HEK293 (cell line): ENCODE data around the gene SYNGR1.

ENCODE experiments used
- CTCF ChIA-PET: fragments of 350-600 bp; formaldehyde crosslinking; extraction: SDS; loops from one replicate; lab custom pipeline; 2021; ENCODE audit warnings: antibody characterized with exemption; lab: Yijun Ruan, JAX
- POLR2A ChIA-PET: fragments of 300-600 bp; formaldehyde crosslinking; extraction: SDS; loops from one replicate; lab custom pipeline; 2020; ENCODE audit warnings: antibody characterized with exemption, inconsistent platforms; lab: Yijun Ruan, JAX
- H3K27ac ChIP-seq: fragments of 200-500 bp; sonication (Bioruptor generic); 2 replicates; pipeline ENCODE4 v1.5.1; 2014; ENCODE audit warnings: low read depth, low read length, control low read depth, inconsistent platforms; ENCODE audit errors: extremely low read depth
- H3K36me3 ChIP-seq, 2 experiments: fragments of 200-500 bp in 1 of 2; sonication (Bioruptor generic) in 1 of 2; 1 replicate in 1 of 2; 2 replicates in 1 of 2; pipeline ENCODE4 v1.5.1; 2014 to 2017; ENCODE audit warnings: inconsistent platforms in 2 of 2, low read length in 2 of 2; ENCODE audit not compliant: control insufficient read depth in 2 of 2, insufficient read depth in 1 of 2
- H3K4me1 ChIP-seq: fragments of 200-500 bp; sonication (Bioruptor generic); 2 replicates; pipeline ENCODE4 v1.5.1; 2014; ENCODE audit warnings: mild to moderate bottlenecking, low read length, inconsistent platforms; ENCODE audit not compliant: control insufficient read depth, insufficient read depth
- H3K4me3 ChIP-seq: 2 replicates; pipeline ENCODE4 v1.5.1; 2011; ENCODE audit warnings: low read depth, mild to moderate bottlenecking, control low read depth, low read length, moderate library complexity
- H3K9me3 ChIP-seq: fragments of 200-500 bp; sonication (Bioruptor generic); 2 replicates; pipeline ENCODE4 v1.5.1; 2014; ENCODE audit warnings: low read depth, low read length, inconsistent platforms; ENCODE audit not compliant: control insufficient read depth, insufficient read depth
- BCL11A ChIP-seq: fragments of 450-650 bp; formaldehyde crosslinking; IDR thresholded peaks from 2 replicates; pipeline ENCODE4 v1.5.1; 2016; ENCODE audit warnings: low read depth, missing biosample characterization, missing genetic modification characterization
- EGR2 ChIP-seq: fragments of 450-650 bp; formaldehyde crosslinking; IDR thresholded peaks from 2 replicates; pipeline ENCODE4 v1.5.1; 2016; ENCODE audit warnings: low read depth, missing biosample characterization, missing genetic modification characterization
- PRDM1 ChIP-seq: fragments of 450-650 bp; formaldehyde crosslinking; IDR thresholded peaks from 2 replicates; pipeline ENCODE4; 2016; ENCODE audit warnings: missing biosample characterization, missing genetic modification characterization
- ZFHX2 ChIP-seq: fragments of 450-650 bp; formaldehyde crosslinking; conservative IDR thresholded peaks from 2 replicates; pipeline ENCODE4 v1.5.1; 2016; ENCODE audit warnings: missing biosample characterization, missing genetic modification characterization
- ZFP41 ChIP-seq: fragments of 450-650 bp; formaldehyde crosslinking; IDR thresholded peaks from 2 replicates; pipeline ENCODE4 v1.5.1; 2016; ENCODE audit warnings: missing biosample characterization, missing genetic modification characterization, borderline replicate concordance
- ZNF146 ChIP-seq: fragments of 450-650 bp; formaldehyde crosslinking; IDR thresholded peaks from 2 replicates; pipeline ENCODE4 v1.5.1; 2016; ENCODE audit warnings: missing biosample characterization, missing genetic modification characterization
- ZNF157 ChIP-seq: fragments of 450-650 bp; formaldehyde crosslinking; IDR thresholded peaks from 2 replicates; pipeline ENCODE4 v1.5.1; 2016; ENCODE audit warnings: missing biosample characterization, missing genetic modification characterization
- ZNF223 ChIP-seq: fragments of 450-650 bp; formaldehyde crosslinking; IDR thresholded peaks from 2 replicates; pipeline ENCODE4 v1.5.1; 2016; ENCODE audit warnings: missing biosample characterization, missing genetic modification characterization
- ZNF274 ChIP-seq, 2 experiments: fragments of 200-500 bp in 1 of 2; fragments of 450-650 bp in 1 of 2; sonication (Bioruptor generic) in 1 of 2; formaldehyde crosslinking in 1 of 2; IDR thresholded peaks; 2 replicates each; pipeline versions ENCODE4 v1.5.1 to v1.6.1; 2014 to 2016; ENCODE audit warnings: borderline replicate concordance in 1 of 2, inconsistent platforms in 1 of 2, low read length in 1 of 2, missing biosample characterization in 1 of 2, missing genetic modification characterization in 1 of 2
- ZNF341 ChIP-seq: fragments of 450-650 bp; formaldehyde crosslinking; IDR thresholded peaks from 2 replicates; pipeline ENCODE4; 2016; ENCODE audit warnings: low read depth, missing biosample characterization, missing genetic modification characterization
- ZNF394 ChIP-seq: fragments of 450-650 bp; formaldehyde crosslinking; IDR thresholded peaks from 2 replicates; pipeline ENCODE4 v1.5.1; 2016; ENCODE audit warnings: missing biosample characterization, missing genetic modification characterization, mild to moderate bottlenecking, moderate library complexity, borderline replicate concordance
- ZNF555 ChIP-seq: fragments of 450-650 bp; formaldehyde crosslinking; conservative IDR thresholded peaks from 2 replicates; pipeline ENCODE4 v1.5.1; 2017; ENCODE audit warnings: missing biosample characterization, mild to moderate bottlenecking, missing genetic modification characterization, inconsistent platforms
- ZNF585B ChIP-seq: fragments of 450-650 bp; formaldehyde crosslinking; IDR thresholded peaks from 2 replicates; pipeline ENCODE4 v1.5.1; 2016; ENCODE audit warnings: missing biosample characterization, missing genetic modification characterization
- ZNF610 ChIP-seq: fragments of 450-650 bp; formaldehyde crosslinking; IDR thresholded peaks from 2 replicates; pipeline ENCODE4 v1.5.1; 2016; ENCODE audit warnings: missing biosample characterization, missing genetic modification characterization, borderline replicate concordance
- ZNF621 ChIP-seq: fragments of 450-650 bp; formaldehyde crosslinking; IDR thresholded peaks from 2 replicates; pipeline ENCODE4 v1.5.1; 2017; ENCODE audit warnings: missing biosample characterization, missing genetic modification characterization
- ZNF629 ChIP-seq: fragments of 450-650 bp; formaldehyde crosslinking; IDR thresholded peaks from 2 replicates; pipeline ENCODE4 v1.5.1; 2017; ENCODE audit warnings: missing biosample characterization, missing genetic modification characterization
- ZNF768 ChIP-seq: fragments of 450-650 bp; formaldehyde crosslinking; IDR thresholded peaks from 2 replicates; pipeline ENCODE4 v1.5.1; 2018; ENCODE audit warnings: missing biosample characterization, mild to moderate bottlenecking, missing genetic modification characterization
- TF ChIP-seq, protein P1 (sequence below): fragments of 450-650 bp; formaldehyde crosslinking; IDR thresholded peaks from 2 replicates; pipeline ENCODE4 v1.5.1; 2016; ENCODE audit warnings: missing biosample characterization, missing genetic modification characterization
- TF ChIP-seq, protein P2 (sequence below): fragments of 450-650 bp; formaldehyde crosslinking; IDR thresholded peaks from 2 replicates; pipeline ENCODE4 v1.5.1; 2016; ENCODE audit warnings: missing biosample characterization, missing genetic modification characterization

SYNGR1 gene

DNA sequence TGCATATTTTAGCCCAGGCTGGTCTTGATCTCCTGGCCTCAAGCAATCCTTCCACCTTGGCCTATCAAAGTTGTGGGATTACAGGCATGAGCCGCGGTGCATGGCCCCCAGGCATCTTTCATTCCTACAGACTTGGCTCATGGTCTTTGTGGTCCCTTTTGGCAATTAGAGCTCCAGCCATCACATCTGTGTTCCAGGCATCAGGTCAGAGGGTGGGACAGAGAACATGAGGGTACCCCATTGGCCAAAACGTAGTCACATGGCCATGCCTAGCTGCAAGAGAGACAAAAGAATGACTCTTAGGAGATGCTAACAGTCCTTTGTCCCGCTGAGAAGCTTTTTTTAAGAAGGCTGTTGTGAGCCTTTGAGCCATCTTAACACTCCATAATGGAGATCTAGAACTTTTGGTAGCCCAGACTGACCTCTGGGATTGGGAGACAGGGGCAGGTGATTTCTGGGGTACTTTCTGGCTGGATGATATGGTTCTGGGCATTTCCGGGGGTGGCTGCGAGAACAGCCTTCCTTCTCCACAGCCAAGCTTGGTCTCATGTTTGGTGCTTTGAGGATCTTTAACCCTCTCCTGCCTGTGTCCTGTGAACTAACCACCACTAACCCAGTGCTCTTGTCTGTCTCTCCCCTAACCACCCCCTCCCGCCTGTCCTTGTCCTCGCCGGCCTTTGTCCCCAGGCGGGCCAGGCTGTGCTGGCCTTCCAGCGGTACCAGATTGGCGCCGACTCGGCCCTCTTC, 31.4 kb downstream of the SYNGR1 start:
- TF ChIP-seq ZNF621 (tag by site-specific recombination) = no peak
- peak; percentile 73 for TF ChIP-seq ZNF341
- H3K27ac ChIP-seq = no peak overlapping the region
- POLR2A ChIA-PET = interaction anchor here (1.1 kb wide), 1 partner anchor 18 kb away, joined by 3 read pairs; the partner anchor contains the start of gene TAB1
- no peak overlapping the region for H3K4me3 ChIP-seq
- H3K36me3 ChIP-seq = peaks cover 0 to 22% of the 10 kb centered on the region in 2 experiments; a peak in 2 of 3 replicates
- H3K4me1 ChIP-seq = no peaks in the 10 kb centered on the region
- no peaks in the 10 kb centered on the region for H3K9me3 ChIP-seq
- CTCF ChIA-PET = interaction anchor here (1.2 kb wide), 1 partner anchor 39 kb away, joined by 3 read pairs; no protein-coding TSS in a partner anchor

GRCh38 chr22:39381930-39382329, 32.1 kb downstream of the SYNGR1 start:
- Histone ChIP-seq H3K36me3 (peaks cover 0 to 16% of the 10 kb centered on the region in 2 experiments; a peak in 2 of 3 replicates), H3K4me3 (no peak overlapping the region), H3K9me3 (no peaks in the 10 kb centered on the region), H3K27ac (no peak overlapping the region), H3K4me1 (no peaks in the 10 kb centered on the region)
- ChIA-PET POLR2A (interaction anchor here (0.7 kb wide), 1 partner anchor 135 kb away, joined by 4 read pairs; no protein-coding TSS in a partner anchor), CTCF (interaction anchor here (1.4 kb wide), 1 partner anchor 38 kb away, joined by 4 read pairs; no protein-coding TSS in a partner anchor)
- TF ChIP-seq ZNF585B (tag by site-specific recombination) (peak; percentile 85), ZNF146 (tag by site-specific recombination) (no peak)

GRCh38 chr22:39382410-39382809, 32.6 kb downstream of the SYNGR1 start:
- Histone ChIP-seq H3K9me3 (no peaks in the 10 kb centered on the region), H3K4me1 (no peaks in the 10 kb centered on the region), H3K27ac (no peak overlapping the region), H3K36me3 (peaks cover 0 to 14% of the 10 kb centered on the region in 2 experiments; a peak in 2 of 3 replicates), H3K4me3 (no peak overlapping the region)
- TF ChIP-seq, protein P1, sequence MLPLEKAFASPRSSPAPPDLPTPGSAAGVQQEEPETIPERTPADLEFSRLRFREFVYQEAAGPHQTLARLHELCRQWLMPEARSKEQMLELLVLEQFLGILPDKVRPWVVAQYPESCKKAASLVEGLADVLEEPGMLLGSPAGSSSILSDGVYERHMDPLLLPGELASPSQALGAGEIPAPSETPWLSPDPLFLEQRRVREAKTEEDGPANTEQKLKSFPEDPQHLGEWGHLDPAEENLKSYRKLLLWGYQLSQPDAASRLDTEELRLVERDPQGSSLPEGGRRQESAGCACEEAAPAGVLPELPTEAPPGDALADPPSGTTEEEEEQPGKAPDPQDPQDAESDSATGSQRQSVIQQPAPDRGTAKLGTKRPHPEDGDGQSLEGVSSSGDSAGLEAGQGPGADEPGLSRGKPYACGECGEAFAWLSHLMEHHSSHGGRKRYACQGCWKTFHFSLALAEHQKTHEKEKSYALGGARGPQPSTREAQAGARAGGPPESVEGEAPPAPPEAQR (tag by site-specific recombination) = no peak
- TF ChIP-seq ZNF610 (tag by site-specific recombination) (no peak), ZNF555 (tag by site-specific recombination) (no peak), ZNF274 (IDR thresholded peaks at IDR 0.05; ENCODE audit: low read length) (no peak), ZNF274 (tag by site-specific recombination; IDR thresholded peaks at IDR 0.05; ENCODE audit: borderline replicate concordance) (no peak), PRDM1 (tag by site-specific recombination) (no peak), ZNF223 (tag by site-specific recombination) (no peak), ZNF157 (tag by site-specific recombination) (no peak), BCL11A (tag by site-specific recombination) (no peak), ZNF768 (tag by site-specific recombination) (no peak), ZNF629 (tag by site-specific recombination) (no peak), EGR2 (tag by site-specific recombination) (0 out of 2 replicates have a peak, but pooled peaks have one; percentile 11), ZFHX2 (tag by site-specific recombination) (0 out of 2 replicates have a peak, but pooled peaks have one; percentile 15), ZFP41 (tag by site-specific recombination) (no peak), ZNF394 (no peak)
- TF ChIP-seq, protein P2, sequence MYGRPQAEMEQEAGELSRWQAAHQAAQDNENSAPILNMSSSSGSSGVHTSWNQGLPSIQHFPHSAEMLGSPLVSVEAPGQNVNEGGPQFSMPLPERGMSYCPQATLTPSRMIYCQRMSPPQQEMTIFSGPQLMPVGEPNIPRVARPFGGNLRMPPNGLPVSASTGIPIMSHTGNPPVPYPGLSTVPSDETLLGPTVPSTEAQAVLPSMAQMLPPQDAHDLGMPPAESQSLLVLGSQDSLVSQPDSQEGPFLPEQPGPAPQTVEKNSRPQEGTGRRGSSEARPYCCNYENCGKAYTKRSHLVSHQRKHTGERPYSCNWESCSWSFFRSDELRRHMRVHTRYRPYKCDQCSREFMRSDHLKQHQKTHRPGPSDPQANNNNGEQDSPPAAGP = no peak
- CTCF ChIA-PET = interaction anchor here (1.4 kb wide), 1 partner anchor 39 kb away, joined by 4 read pairs; no protein-coding TSS in a partner anchor
- POLR2A ChIA-PET = interaction anchor here (0.7 kb wide), 1 partner anchor 135 kb away, joined by 4 read pairs; no protein-coding TSS in a partner anchor
